GM06990 (cell line): ENCODE measurements around the gene MYH4.

ENCODE experiments used
- DNase-seq: peaks from one replicate; pipeline ENCODE4 v3.0.0-alpha.2; 2011; ENCODE audit not compliant: insufficient read length; ENCODE audit errors: extremely low read depth
- H3K27me3 ChIP-seq: replicated peaks from 2 replicates; pipeline ENCODE4 v1.6.0; 2011; ENCODE audit warnings: low read length; ENCODE audit not compliant: control insufficient read depth, insufficient read depth
- H3K36me3 ChIP-seq: 2 replicates; pipeline ENCODE4 v1.5.1; 2011; ENCODE audit warnings: low read length; ENCODE audit not compliant: control insufficient read depth, insufficient read depth
- H3K4me3 ChIP-seq: replicated peaks from 2 replicates; pipeline ENCODE4 v1.5.1; 2011; ENCODE audit warnings: low read depth, mild to moderate bottlenecking, control low read depth, low read length
- CTCF ChIP-seq: IDR thresholded peaks from 2 replicates; pipeline ENCODE4 v1.5.1; 2011; ENCODE audit warnings: low read length, control low read depth, mild to moderate bottlenecking, inconsistent platforms; ENCODE audit not compliant: insufficient read depth, poor library complexity, severe bottlenecking

MYH4 gene

GRCh38 chr17:10398352-10398751 is 71.0 kb downstream of the MYH4 start:
- H3K27me3 ChIP-seq: no peaks in the 10 kb centered on the region
- DNase-seq: no peak
- no peak overlapping the region for H3K4me3 ChIP-seq
- no peak for TF ChIP-seq CTCF
- H3K36me3 ChIP-seq: no peaks in the 10 kb centered on the region

GRCh38 chr17:10396524-10397163 is 72.7 kb downstream of the MYH4 start:
- Histone ChIP-seq H3K36me3 (no peaks in the 10 kb centered on the region), H3K4me3 (no peak overlapping the region), H3K27me3 (no peaks in the 10 kb centered on the region)
- DNase-seq: no peak
- TF ChIP-seq CTCF: no peak

- no peaks in the 10 kb centered on the region for H3K36me3 ChIP-seq
- TF ChIP-seq CTCF: no peak
- H3K27me3 ChIP-seq: no peaks in the 10 kb centered on the region
- DNase-seq: peak; percentile 13
- H3K4me3 ChIP-seq: no peak overlapping the region
These were observed 75.0 kb downstream of the MYH4 start for GRCh38 chr17:10394201-10394887.
